ENCODE results near the gene AMBRA1.

DNA sequence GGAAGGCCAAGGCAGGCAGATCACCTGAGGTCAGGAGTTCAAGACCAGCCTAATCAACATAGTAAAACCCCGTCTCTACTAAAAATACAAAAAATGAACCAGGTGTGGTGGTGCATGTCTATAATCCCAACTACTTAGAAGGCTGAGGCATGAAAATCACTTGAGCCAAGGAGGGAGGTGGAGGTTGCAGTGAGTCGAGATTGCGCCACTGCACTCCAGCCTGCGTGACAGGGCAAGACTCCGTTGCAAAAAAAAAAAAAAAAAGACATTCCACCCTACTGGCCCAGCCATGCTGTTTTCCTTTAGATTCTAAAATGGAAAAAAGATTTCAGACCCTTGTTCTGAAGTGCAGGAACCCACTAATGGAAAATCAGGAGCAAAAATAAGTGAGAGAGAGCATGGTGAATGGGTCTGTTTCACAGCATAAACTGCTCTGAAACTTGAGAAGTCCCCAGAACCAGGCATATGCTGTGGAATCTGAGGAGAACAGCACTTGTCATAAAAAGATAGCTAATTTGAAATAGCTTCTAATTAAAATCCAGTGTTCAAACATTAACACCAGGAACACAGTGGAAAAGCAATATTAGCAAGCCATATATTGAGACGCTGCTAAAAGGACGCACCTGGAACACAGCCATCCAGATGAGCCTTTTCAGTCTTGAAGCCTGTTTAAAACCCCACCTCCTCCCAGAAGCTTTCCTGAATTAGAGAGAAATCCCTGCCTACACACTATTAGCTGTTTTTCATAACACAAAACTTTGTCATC lies 136.0 kb downstream of the AMBRA1 start:
- TF ChIP-seq, protein P1, sequence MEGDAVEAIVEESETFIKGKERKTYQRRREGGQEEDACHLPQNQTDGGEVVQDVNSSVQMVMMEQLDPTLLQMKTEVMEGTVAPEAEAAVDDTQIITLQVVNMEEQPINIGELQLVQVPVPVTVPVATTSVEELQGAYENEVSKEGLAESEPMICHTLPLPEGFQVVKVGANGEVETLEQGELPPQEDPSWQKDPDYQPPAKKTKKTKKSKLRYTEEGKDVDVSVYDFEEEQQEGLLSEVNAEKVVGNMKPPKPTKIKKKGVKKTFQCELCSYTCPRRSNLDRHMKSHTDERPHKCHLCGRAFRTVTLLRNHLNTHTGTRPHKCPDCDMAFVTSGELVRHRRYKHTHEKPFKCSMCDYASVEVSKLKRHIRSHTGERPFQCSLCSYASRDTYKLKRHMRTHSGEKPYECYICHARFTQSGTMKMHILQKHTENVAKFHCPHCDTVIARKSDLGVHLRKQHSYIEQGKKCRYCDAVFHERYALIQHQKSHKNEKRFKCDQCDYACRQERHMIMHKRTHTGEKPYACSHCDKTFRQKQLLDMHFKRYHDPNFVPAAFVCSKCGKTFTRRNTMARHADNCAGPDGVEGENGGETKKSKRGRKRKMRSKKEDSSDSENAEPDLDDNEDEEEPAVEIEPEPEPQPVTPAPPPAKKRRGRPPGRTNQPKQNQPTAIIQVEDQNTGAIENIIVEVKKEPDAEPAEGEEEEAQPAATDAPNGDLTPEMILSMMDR (IDR thresholded peaks at IDR 0.05; ENCODE audit: extremely low read depth in 1 of 2, insufficient read depth in 1 of 2, low read depth in 1 of 2, low read length in 2 of 2): no peak
- TF ChIP-seq EZH2 (IDR thresholded peaks at IDR 0.05; ENCODE audit: borderline replicate concordance, low read depth, low read length, severe bottlenecking) (no peak), POLR2AphosphoS5 (IDR thresholded peaks at IDR 0.05; ENCODE audit: insufficient read depth, low read depth, low read length) (no peak), POLR2A (IDR thresholded peaks at IDR 0.05; ENCODE audit: low read depth, low read length) (no peak), MYC (IDR thresholded peaks at IDR 0.05; ENCODE audit: low read depth, low read length) (no peak), FOS (IDR thresholded peaks at IDR 0.05; ENCODE audit: borderline replicate concordance, insufficient read depth, low read length) (no peak), GATA2 (IDR thresholded peaks at IDR 0.05; ENCODE audit: insufficient read depth, insufficient read length, low read depth, low read length) (no peak), JUN (IDR thresholded peaks at IDR 0.05; ENCODE audit: borderline replicate concordance, insufficient read depth, insufficient read length, low read depth) (no peak)
- TF ChIP-seq, protein P2, sequence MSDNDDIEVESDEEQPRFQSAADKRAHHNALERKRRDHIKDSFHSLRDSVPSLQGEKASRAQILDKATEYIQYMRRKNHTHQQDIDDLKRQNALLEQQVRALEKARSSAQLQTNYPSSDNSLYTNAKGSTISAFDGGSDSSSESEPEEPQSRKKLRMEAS (IDR thresholded peaks at IDR 0.05; ENCODE audit: insufficient read depth, insufficient read length): no peak
